Measurements from ENCODE around the gene RALGPS1.

DNA sequence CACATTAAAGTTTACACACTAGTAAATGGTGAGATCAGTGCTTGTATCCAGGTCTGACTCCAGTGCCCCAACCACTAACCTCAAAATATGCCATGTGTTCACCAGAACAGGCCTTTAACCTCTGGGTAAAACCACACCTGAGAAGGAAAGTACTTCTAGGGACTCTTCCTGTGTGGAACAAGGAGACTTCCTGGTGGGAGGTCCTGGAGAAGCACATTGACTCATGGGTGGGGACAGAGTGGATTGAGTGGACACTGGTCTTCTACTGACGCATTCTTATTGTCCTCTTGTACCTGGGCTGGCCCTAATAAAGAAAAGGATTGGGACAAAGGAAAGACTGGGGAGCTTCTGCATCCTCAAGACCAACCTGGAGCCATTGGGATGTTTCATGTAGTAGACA lies 164.4 kb downstream of the RALGPS1 start:
- no peak for TF ChIP-seq EZH2phosphoT487 (IDR thresholded peaks at IDR 0.05; ENCODE audit: low read depth, severe bottlenecking, unreplicated experiment)
- TF ChIP-seq, protein P1, sequence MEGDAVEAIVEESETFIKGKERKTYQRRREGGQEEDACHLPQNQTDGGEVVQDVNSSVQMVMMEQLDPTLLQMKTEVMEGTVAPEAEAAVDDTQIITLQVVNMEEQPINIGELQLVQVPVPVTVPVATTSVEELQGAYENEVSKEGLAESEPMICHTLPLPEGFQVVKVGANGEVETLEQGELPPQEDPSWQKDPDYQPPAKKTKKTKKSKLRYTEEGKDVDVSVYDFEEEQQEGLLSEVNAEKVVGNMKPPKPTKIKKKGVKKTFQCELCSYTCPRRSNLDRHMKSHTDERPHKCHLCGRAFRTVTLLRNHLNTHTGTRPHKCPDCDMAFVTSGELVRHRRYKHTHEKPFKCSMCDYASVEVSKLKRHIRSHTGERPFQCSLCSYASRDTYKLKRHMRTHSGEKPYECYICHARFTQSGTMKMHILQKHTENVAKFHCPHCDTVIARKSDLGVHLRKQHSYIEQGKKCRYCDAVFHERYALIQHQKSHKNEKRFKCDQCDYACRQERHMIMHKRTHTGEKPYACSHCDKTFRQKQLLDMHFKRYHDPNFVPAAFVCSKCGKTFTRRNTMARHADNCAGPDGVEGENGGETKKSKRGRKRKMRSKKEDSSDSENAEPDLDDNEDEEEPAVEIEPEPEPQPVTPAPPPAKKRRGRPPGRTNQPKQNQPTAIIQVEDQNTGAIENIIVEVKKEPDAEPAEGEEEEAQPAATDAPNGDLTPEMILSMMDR (IDR thresholded peaks at IDR 0.05; ENCODE audit: poor library complexity): no peak
